GM06990 (cell line): ENCODE measurements around the gene DEGS2.
A peak's percentile ranks its signal among the peaks of the same experiment; 100 is the strongest.

Experiments
- DNase-seq: peaks from one replicate; pipeline ENCODE4 v3.0.0-alpha.2; 2011; ENCODE audit not compliant: insufficient read length; ENCODE audit errors: extremely low read depth
- H3K27me3 ChIP-seq: replicated peaks from 2 replicates; pipeline ENCODE4 v1.6.0; 2011; ENCODE audit warnings: low read length; ENCODE audit not compliant: control insufficient read depth, insufficient read depth
- H3K36me3 ChIP-seq: 2 replicates; pipeline ENCODE4 v1.5.1; 2011; ENCODE audit warnings: low read length; ENCODE audit not compliant: control insufficient read depth, insufficient read depth
- H3K4me3 ChIP-seq: replicated peaks from 2 replicates; pipeline ENCODE4 v1.5.1; 2011; ENCODE audit warnings: low read depth, mild to moderate bottlenecking, control low read depth, low read length
- CTCF ChIP-seq: IDR thresholded peaks from 2 replicates; pipeline ENCODE4 v1.5.1; 2011; ENCODE audit warnings: low read length, control low read depth, mild to moderate bottlenecking, inconsistent platforms; ENCODE audit not compliant: insufficient read depth, poor library complexity, severe bottlenecking

Gene DEGS2

GRCh38 chr14:100150932-100151587 lies 8.4 kb downstream of the DEGS2 start:
- Histone ChIP-seq H3K4me3 (no peak overlapping the region), H3K36me3 (no peaks in the 10 kb centered on the region; the same call in 1 of the 2 replicates), H3K27me3 (no peaks in the 10 kb centered on the region)
- TF ChIP-seq CTCF: no peak
- no peak for DNase-seq

- Histone ChIP-seq H3K4me3 (no peak overlapping the region), H3K36me3 (no peaks in the 10 kb centered on the region; the same call in 1 of the 2 replicates), H3K27me3 (no peaks in the 10 kb centered on the region)
- no peak for DNase-seq
- TF ChIP-seq CTCF: no peak
Observed at GRCh38 chr14:100149851-100150611, 9.4 kb downstream of the DEGS2 start.

GRCh38 chr14:100148837-100149731 lies 10.4 kb downstream of the DEGS2 start:
- Histone ChIP-seq H3K36me3 (no peaks in the 10 kb centered on the region; the same call in 1 of the 2 replicates), H3K4me3 (no peak overlapping the region), H3K27me3 (no peaks in the 10 kb centered on the region)
- no peak for DNase-seq
- no peak for TF ChIP-seq CTCF

GRCh38 chr14:100147691-100148464 lies 11.6 kb downstream of the DEGS2 start:
- Histone ChIP-seq H3K36me3 (peaks cover 3% of the 10 kb centered on the region), H3K4me3 (no peak overlapping the region), H3K27me3 (no peaks in the 10 kb centered on the region)
- no peak for TF ChIP-seq CTCF
- no peak for DNase-seq

GRCh38 chr14:100147181-100147631 lies 12.2 kb downstream of the DEGS2 start:
- Histone ChIP-seq H3K27me3 (no peaks in the 10 kb centered on the region), H3K36me3 (peaks cover 4% of the 10 kb centered on the region), H3K4me3 (no peak overlapping the region; the same call in 1 of the 2 replicates)
- peak; percentile 59 for DNase-seq
- TF ChIP-seq CTCF: no peak
